ENCODE data around the gene CDH8. TPM values are rescaled to one million over a fixed set of nuclear protein-coding genes. Genes with fewer than 3 reads are reported as not detected.
"Not testable (repeated sequence)": the region's sequence is repeated elsewhere in the genome, so short reads cannot be mapped to it uniquely, and the experiment has no call there.

The CDH8 gene
- total and polyA plus RNA-seq, 2 donors (not counting 1 experiment from before 2014, with no cell fraction given), result not detected

DNA sequence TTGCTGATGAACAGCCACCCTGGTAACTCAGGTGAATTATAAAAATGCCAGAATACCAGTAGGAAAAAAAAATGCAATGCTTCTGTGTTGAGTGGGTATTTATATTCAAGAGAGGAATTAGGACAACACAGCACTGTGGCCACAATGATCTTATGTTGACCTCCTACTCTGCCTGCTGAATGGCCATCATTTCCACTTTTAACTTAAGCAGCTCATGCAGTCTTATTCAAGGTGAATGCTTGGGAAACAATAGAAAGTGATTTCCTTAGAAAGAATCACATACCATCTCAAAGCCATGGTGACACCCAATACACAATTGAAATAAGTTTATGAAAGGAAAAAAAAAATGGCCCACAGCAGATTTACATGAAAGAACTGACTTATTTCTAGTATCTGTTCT, 224.0 kb downstream of the CDH8 start:
- Mint-ChIP-seq H3K27me3 (no peaks in the 10 kb centered on the region), H3K4me1 (no peaks in the 10 kb centered on the region), H3K4me3 (no peak overlapping the region), H3K27ac (no peak overlapping the region), H3K9me3 (ENCODE audit: insufficient read depth) (peaks cover 5% of the 10 kb centered on the region)
- H3K27me3 ChIP-seq (replicated peaks in 1 of 4; ENCODE audit: control extremely low read depth in 1 of 4, control insufficient read depth in 3 of 4, insufficient read depth in 4 of 4, low read length in 3 of 4), result no peaks in the 10 kb centered on the region
- H3K9ac ChIP-seq (ENCODE audit: low read length), result no peak overlapping the region
- no peak overlapping the region for H3K4me3 ChIP-seq (ENCODE audit: control extremely low read depth in 1 of 5, extremely low read depth in 1 of 5, insufficient read depth in 1 of 5, low read depth in 2 of 5, low read length in 4 of 5)
- intact Hi-C loops (cut with micrococcal nuclease), result no loop called here
- H4K20me1 ChIP-seq (ENCODE audit: control insufficient read depth, insufficient read depth, low read length, poor library complexity, severe bottlenecking), result no peaks in the 10 kb centered on the region
- ChIA-PET POLR2A (no interaction called here), CTCF (no interaction called here)
- DNase-seq, result no peak
- H2AFZ ChIP-seq (ENCODE audit: insufficient read depth, low read depth, low read length, poor library complexity, severe bottlenecking), result no peak overlapping the region
- no peaks in the 10 kb centered on the region for H3K79me2 ChIP-seq (ENCODE audit: control insufficient read depth, insufficient read depth, low read length)
- no peak overlapping the region for H3K27ac ChIP-seq (ENCODE audit: low read length in 2 of 2)
- ATAC-seq (ENCODE audit: low read depth), result no peak
- no peaks in the 10 kb centered on the region for H3K36me3 ChIP-seq (replicated peaks in 1 of 2; ENCODE audit: control extremely low read depth in 1 of 2, control insufficient read depth in 1 of 2, extremely low read depth in 1 of 2, insufficient read depth in 2 of 2, low read length in 1 of 2)
- peaks cover 0 to 4% (median 0%) of the 10 kb centered on the region in 3 donors for H3K9me3 ChIP-seq (ENCODE audit: control extremely low read depth in 1 of 3, control insufficient read depth in 2 of 3, insufficient read depth in 1 of 3, low read length in 2 of 3)
- H3K4me1 ChIP-seq (ENCODE audit: control insufficient read depth in 2 of 2, insufficient read depth in 2 of 2, low read length in 2 of 2), result no peaks in the 10 kb centered on the region
- H3K4me2 ChIP-seq (replicated peaks; ENCODE audit: low read depth, low read length, poor library complexity, severe bottlenecking), result no peak overlapping the region
- no peak for TF ChIP-seq EZH2 (IDR thresholded peaks at IDR 0.05; ENCODE audit: borderline replicate concordance, insufficient read depth, low read depth, low read length, poor library complexity, severe bottlenecking)
- TF ChIP-seq CTCF (IDR thresholded peaks at IDR 0.05), result no peak

GRCh38 chr16:61807551-61807950, 228.7 kb downstream of the CDH8 start:
- Histone ChIP-seq H2AFZ (ENCODE audit: insufficient read depth, low read depth, low read length, poor library complexity, severe bottlenecking) (no peak overlapping the region), H4K20me1 (ENCODE audit: control insufficient read depth, insufficient read depth, low read length, poor library complexity, severe bottlenecking) (no peaks in the 10 kb centered on the region), H3K36me3 (replicated peaks in 1 of 2; ENCODE audit: control extremely low read depth in 1 of 2, control insufficient read depth in 1 of 2, extremely low read depth in 1 of 2, insufficient read depth in 2 of 2, low read length in 1 of 2) (no peaks in the 10 kb centered on the region), H3K79me2 (ENCODE audit: control insufficient read depth, insufficient read depth, low read length) (no peaks in the 10 kb centered on the region), H3K4me2 (replicated peaks; ENCODE audit: low read depth, low read length, poor library complexity, severe bottlenecking) (no peak overlapping the region), H3K4me3 (ENCODE audit: control extremely low read depth in 1 of 5, extremely low read depth in 1 of 5, insufficient read depth in 1 of 5, low read depth in 2 of 5, low read length in 4 of 5) (no peak overlapping the region), H3K4me1 (ENCODE audit: control insufficient read depth in 2 of 2, insufficient read depth in 2 of 2, low read length in 2 of 2) (no peaks in the 10 kb centered on the region), H3K9me3 (ENCODE audit: control extremely low read depth in 1 of 3, control insufficient read depth in 2 of 3, insufficient read depth in 1 of 3, low read length in 2 of 3) (no peaks in the 10 kb centered on the region), H3K27ac (ENCODE audit: low read length in 2 of 2) (no peak overlapping the region), H3K27me3 (replicated peaks in 1 of 4; ENCODE audit: control extremely low read depth in 1 of 4, control insufficient read depth in 3 of 4, insufficient read depth in 4 of 4, low read length in 3 of 4) (no peaks in the 10 kb centered on the region), H3K9ac (ENCODE audit: low read length) (no peak overlapping the region)
- Mint-ChIP-seq H3K27ac (no peak overlapping the region), H3K4me1 (no peaks in the 10 kb centered on the region), H3K9me3 (ENCODE audit: insufficient read depth) (no peaks in the 10 kb centered on the region), H3K27me3 (no peaks in the 10 kb centered on the region), H3K4me3 (no peak overlapping the region)
- DNase-seq (no peak), ATAC-seq (ENCODE audit: low read depth) (no peak)
- TF ChIP-seq EZH2 (IDR thresholded peaks at IDR 0.05; ENCODE audit: borderline replicate concordance, insufficient read depth, low read depth, low read length, poor library complexity, severe bottlenecking), result no peak
- WGBS (ENCODE audit: insufficient coverage), result 100% methylated on average over 2 of the region's 3 CpGs
- intact Hi-C loops (cut with micrococcal nuclease), result no loop called here
- CTCF ChIA-PET, result no interaction called here
- POLR2A ChIA-PET, result no interaction called here

- H3K27me3 Mint-ChIP-seq; H3K9ac ChIP-seq (ENCODE audit: low read length); DNase-seq; POLR2A ChIA-PET; ATAC-seq (ENCODE audit: low read depth); H3K36me3 ChIP-seq (replicated peaks in 1 of 2; ENCODE audit: control extremely low read depth in 1 of 2, control insufficient read depth in 1 of 2, extremely low read depth in 1 of 2, insufficient read depth in 2 of 2, low read length in 1 of 2); H3K4me3 Mint-ChIP-seq; H3K9me3 Mint-ChIP-seq (ENCODE audit: insufficient read depth); H3K4me1 Mint-ChIP-seq; H3K27ac ChIP-seq (ENCODE audit: low read length in 2 of 2); CTCF ChIA-PET; H3K4me2 ChIP-seq (replicated peaks; ENCODE audit: low read depth, low read length, poor library complexity, severe bottlenecking); H3K27me3 ChIP-seq (replicated peaks in 1 of 4; ENCODE audit: control extremely low read depth in 1 of 4, control insufficient read depth in 3 of 4, insufficient read depth in 4 of 4, low read length in 3 of 4); H4K20me1 ChIP-seq (ENCODE audit: control insufficient read depth, insufficient read depth, low read length, poor library complexity, severe bottlenecking); H3K79me2 ChIP-seq (ENCODE audit: control insufficient read depth, insufficient read depth, low read length); H3K9me3 ChIP-seq (ENCODE audit: control extremely low read depth in 1 of 3, control insufficient read depth in 2 of 3, insufficient read depth in 1 of 3, low read length in 2 of 3); intact Hi-C loops (cut with micrococcal nuclease); H2AFZ ChIP-seq (ENCODE audit: insufficient read depth, low read depth, low read length, poor library complexity, severe bottlenecking); H3K4me3 ChIP-seq (ENCODE audit: control extremely low read depth in 1 of 5, extremely low read depth in 1 of 5, insufficient read depth in 1 of 5, low read depth in 2 of 5, low read length in 4 of 5); H3K4me1 ChIP-seq (ENCODE audit: control insufficient read depth in 2 of 2, insufficient read depth in 2 of 2, low read length in 2 of 2); H3K27ac Mint-ChIP-seq: not testable (repeated sequence)
- WGBS (ENCODE audit: insufficient coverage), result 100% methylated on average over 1 of the region's 10 CpGs
Measured at GRCh38 chr16:61801217-61801616, 235.0 kb downstream of the CDH8 start.
